Neural crest cell (in vitro differentiated cells): ENCODE results near the gene SCN5A. TPM values are rescaled to one million over a fixed set of nuclear protein-coding genes. Genes with fewer than 3 reads are reported as not detected.

Source experiments
- DNase-seq: peaks from one replicate; pipeline ENCODE4 v3.0.0; 2021; ENCODE audit warnings: low read depth, mixed read lengths, low spot score
- H3K27ac Mint-ChIP-seq: one replicate; pipeline ENCODE4 v1.8.0; 2021; ENCODE audit warnings: mild to moderate bottlenecking, mixed read lengths; ENCODE audit not compliant: unreplicated experiment
- H3K27me3 Mint-ChIP-seq: 2 replicates; pipeline ENCODE4 v1.8.0; 2021; ENCODE audit warnings: low read depth, mild to moderate bottlenecking, mixed read lengths
- H3K36me3 Mint-ChIP-seq: 2 replicates; pipeline ENCODE4 v1.8.0; 2021; ENCODE audit warnings: low read depth, mild to moderate bottlenecking, mixed read lengths
- H3K4me1 Mint-ChIP-seq: 2 replicates; pipeline ENCODE4 v1.8.0; 2021; ENCODE audit warnings: mixed read lengths
- H3K4me3 Mint-ChIP-seq: one replicate; pipeline ENCODE4 v1.8.0; 2021; ENCODE audit warnings: mild to moderate bottlenecking, mixed read lengths
- H3K9me3 Mint-ChIP-seq: 2 replicates; pipeline ENCODE4 v1.8.0; 2021; ENCODE audit warnings: mixed read lengths
- CTCF ChIP-seq: fragments of 200-600 bp; sonication (generic); conservative IDR thresholded peaks from 2 replicates; pipeline ENCODE4 v1.5.0; 2021; ENCODE audit warnings: antibody characterized with exemption, mild to moderate bottlenecking
- total RNA-seq: library from RNA; stranded (reverse); gene quantifications from 2 replicates; pipeline ENCODE4 v1.2.1, GENCODE V29; 2021

The SCN5A gene
- total RNA-seq, 1 donor from 2014 or later, result 1.2 TPM

DNA sequence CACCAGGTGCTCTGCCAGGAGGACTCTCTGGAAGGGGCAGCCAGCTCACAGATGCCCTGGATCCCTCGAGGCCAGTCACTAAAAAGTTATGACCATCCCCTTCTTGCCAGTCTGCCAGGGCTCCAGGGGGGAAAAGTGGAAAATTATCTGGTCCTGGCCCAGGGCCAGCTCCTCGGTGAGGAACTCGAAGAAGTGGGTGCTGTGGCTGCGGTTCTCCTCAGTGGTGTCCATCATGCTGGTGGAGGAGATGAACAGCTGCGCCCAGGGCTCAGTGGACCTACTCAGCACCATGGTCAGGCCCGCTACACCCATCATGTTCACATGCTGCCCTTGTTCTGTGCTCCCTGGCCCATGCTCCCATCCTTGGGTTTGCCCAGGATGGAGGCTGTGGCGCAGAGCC lies 134.1 kb downstream of the SCN5A start:
- Mint-ChIP-seq H3K9me3 (no peaks in the 10 kb centered on the region), H3K4me1 (no peaks in the 10 kb centered on the region), H3K4me3 (no peak overlapping the region), H3K27me3 (no peaks in the 10 kb centered on the region), H3K27ac (no peak overlapping the region), H3K36me3 (peaks cover 9% of the 10 kb centered on the region)
- no peak for DNase-seq
- no peak for TF ChIP-seq CTCF

- H3K27ac Mint-ChIP-seq, result no peak overlapping the region
- peaks cover 9% of the 10 kb centered on the region for H3K36me3 Mint-ChIP-seq
- no peak for DNase-seq
- no peak for TF ChIP-seq CTCF
- H3K4me3 Mint-ChIP-seq, result no peak overlapping the region
- H3K9me3 Mint-ChIP-seq, result no peaks in the 10 kb centered on the region
- H3K27me3 Mint-ChIP-seq, result no peaks in the 10 kb centered on the region
- H3K4me1 Mint-ChIP-seq, result no peaks in the 10 kb centered on the region
These were observed 137.9 kb downstream of the SCN5A start for GRCh38 chr3:38511546-38511945.

- peaks cover 9% of the 10 kb centered on the region for H3K36me3 Mint-ChIP-seq
- H3K4me1 Mint-ChIP-seq, result no peaks in the 10 kb centered on the region
- DNase-seq, result no peak
- no peak for TF ChIP-seq CTCF
- no peaks in the 10 kb centered on the region for H3K27me3 Mint-ChIP-seq
- H3K9me3 Mint-ChIP-seq, result no peaks in the 10 kb centered on the region
- H3K4me3 Mint-ChIP-seq, result no peak overlapping the region
- H3K27ac Mint-ChIP-seq, result no peak overlapping the region
These were observed 138.9 kb downstream of the SCN5A start for GRCh38 chr3:38510631-38511030.

- no peak overlapping the region for H3K27ac Mint-ChIP-seq
- peaks cover 9% of the 10 kb centered on the region for H3K36me3 Mint-ChIP-seq
These were observed 139.8 kb downstream of the SCN5A start for GRCh38 chr3:38509732-38510131.

DNA sequence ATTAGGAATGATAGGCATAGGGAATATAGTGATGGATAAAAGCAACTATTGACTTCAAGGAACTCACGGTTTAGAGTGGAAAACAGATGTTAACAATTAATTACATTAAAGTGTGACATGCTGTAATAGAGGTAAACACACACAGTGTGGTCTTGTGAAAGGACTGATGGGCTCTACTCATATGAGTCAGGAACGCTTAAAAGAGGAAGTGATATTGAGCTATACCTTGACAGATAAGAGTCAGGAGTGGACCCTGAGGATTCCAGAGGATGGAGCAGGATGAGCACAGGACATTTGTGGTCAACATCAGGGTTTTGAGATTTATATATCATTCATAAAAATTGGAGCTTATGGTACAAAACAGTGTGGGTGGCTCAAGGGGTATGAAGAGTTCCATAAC lies 142.4 kb downstream of the SCN5A start:
- Mint-ChIP-seq H3K4me1 (no peaks in the 10 kb centered on the region), H3K4me3 (no peak overlapping the region), H3K27ac (no peak overlapping the region), H3K36me3 (peaks cover 9% of the 10 kb centered on the region), H3K9me3 (no peaks in the 10 kb centered on the region), H3K27me3 (no peaks in the 10 kb centered on the region)
- DNase-seq, result no peak
- TF ChIP-seq CTCF, result no peak

More at GRCh38 chr3:38509732-38510131, 139.8 kb downstream of the SCN5A start:
- H3K27me3 Mint-ChIP-seq, result no peaks in the 10 kb centered on the region
- no peak for TF ChIP-seq CTCF
- H3K9me3 Mint-ChIP-seq, result no peaks in the 10 kb centered on the region
- no peak for DNase-seq
- no peaks in the 10 kb centered on the region for H3K4me1 Mint-ChIP-seq
- H3K4me3 Mint-ChIP-seq, result no peak overlapping the region
